Measurements from ENCODE around the gene FGF22. TPM values are rescaled to one million over a fixed set of nuclear protein-coding genes. Genes with fewer than 3 reads are reported as not detected.

The FGF22 gene
- total and polyA plus RNA-seq, 2 of the 4 experiments (the other 2 are of a cell fraction) = 0.14 TPM; not detected in 1

DNA sequence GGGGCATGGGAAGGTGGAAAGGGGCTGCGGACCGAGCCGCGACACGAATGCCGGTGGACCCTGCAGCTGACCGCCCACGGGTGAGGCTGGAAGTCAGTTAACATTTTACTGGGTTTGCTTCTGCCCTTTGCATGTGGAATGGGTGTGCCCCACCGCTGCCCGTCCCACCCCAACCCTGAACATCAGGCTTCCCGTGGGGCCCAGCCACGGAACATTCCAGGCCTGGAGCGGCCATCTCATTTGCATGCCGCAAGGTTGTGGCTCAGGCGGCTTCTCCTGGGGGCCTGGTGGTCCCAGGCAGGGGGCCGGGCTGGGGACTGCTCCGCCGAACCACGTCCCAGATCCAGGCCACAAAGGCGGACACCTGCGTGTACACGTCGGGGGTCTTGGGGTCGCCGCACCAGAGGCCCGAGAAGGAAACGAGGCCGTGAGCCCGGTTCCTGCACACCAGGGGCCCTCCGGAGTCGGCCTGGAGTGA is 45.8 kb downstream of the FGF22 start:
- Histone ChIP-seq H3K27me3 (ENCODE audit: control insufficient read depth, insufficient read depth, low read length) (no peaks in the 10 kb centered on the region), H2AK9ac (replicated peaks; ENCODE audit: low read depth, low read length, poor library complexity) (no peak overlapping the region), H3K4me2 (ENCODE audit: low read depth, low read length) (no peak overlapping the region), H4K8ac (ENCODE audit: low read depth in 2 of 2, low read length in 2 of 2) (no peak overlapping the region), H3K4me1 (ENCODE audit: control insufficient read depth, insufficient read depth, low read length) (peaks cover 3% of the 10 kb centered on the region; the same call in 1 of the 2 replicates), H3K36me3 (ENCODE audit: control insufficient read depth, insufficient read depth, low read length) (peaks cover 2% of the 10 kb centered on the region; the same call in 1 of the 2 replicates), H2AK5ac (ENCODE audit: low read depth, low read length) (no peak overlapping the region), H2BK5ac (ENCODE audit: low read depth, low read length, poor library complexity, severe bottlenecking) (no peak overlapping the region), H3K9me3 (ENCODE audit: control insufficient read depth, insufficient read depth, low read length) (no peaks in the 10 kb centered on the region), H3K27ac (ENCODE audit: insufficient read depth, low read length) (no peak overlapping the region), H4K5ac (ENCODE audit: low read depth, low read length) (no peak overlapping the region), H3K4me3 (ENCODE audit: insufficient read depth, low read depth, low read length) (no peak overlapping the region), H3K18ac (ENCODE audit: low read depth, low read length) (no peak overlapping the region), H2BK20ac (ENCODE audit: low read depth, low read length) (no peak overlapping the region), H4K91ac (ENCODE audit: insufficient read depth, low read depth, low read length) (no peak overlapping the region), H2AFZ (replicated peaks; ENCODE audit: low read length, poor library complexity) (no peak overlapping the region), H3K9ac (ENCODE audit: low read depth, low read length) (no peak overlapping the region), H3K9me1 (ENCODE audit: insufficient read depth, low read length) (peaks cover 3% of the 10 kb centered on the region), H2BK120ac (ENCODE audit: low read depth, low read length) (no peak overlapping the region), H3K56ac (ENCODE audit: extremely low read depth, insufficient read depth, low read length) (no peak overlapping the region), H3K4ac (ENCODE audit: low read depth, low read length) (no peak overlapping the region), H3K79me1 (ENCODE audit: low read depth in 1 of 2, low read length in 2 of 2) (peaks cover 0 to 19% of the 10 kb centered on the region in 2 experiments; a peak in 2 of 4 replicates), H4K20me1 (ENCODE audit: insufficient read depth, low read length) (peaks cover 6% of the 10 kb centered on the region), H3K23ac (ENCODE audit: low read depth, low read length) (no peak overlapping the region), H3K14ac (replicated peaks; ENCODE audit: low read depth, low read length) (no peak overlapping the region), H2BK15ac (ENCODE audit: low read depth, low read length) (no peak overlapping the region)
- CTCF ChIA-PET = no interaction called here
- no peak for TF ChIP-seq FOS (IDR thresholded peaks at IDR 0.05; ENCODE audit: low read depth, low read length)
- no peak for TF ChIP-seq ELK1 (IDR thresholded peaks at IDR 0.05; ENCODE audit: borderline replicate concordance, low read depth, low read length)
- intact Hi-C loops (cut with micrococcal nuclease) = no loop called here
- BruUV-seq (replicated peaks) = no TSS peak
- ATAC-seq (ENCODE audit: low read depth) (no peak), DNase-seq (no peak)
- POLR2A ChIA-PET (ENCODE audit: unreplicated experiment) = interaction anchor here (0.6 kb wide), 1 partner anchor 28 kb away, joined by 3 read pairs; no protein-coding TSS in a partner anchor
- in situ Hi-C loops (cut with MboI; ENCODE audit: low sequenced_read_pairs) = no loop called here
- dilution Hi-C loops (cut with HindIII; ENCODE audit: low sequenced_read_pairs, unreplicated experiment) = no loop called here
- 78% methylated on average over 12 of the region's 31 CpGs; no CpG with 5 or more reads in 1 of the 2 experiments for WGBS, 2 experiments (ENCODE audit: extremely low coverage in 2 of 2, insufficient read length in 1 of 2)

Data from IMR-90 (cell line).